ENCODE data around the gene GRM7. TPM values are rescaled to one million over a fixed set of nuclear protein-coding genes. Genes with fewer than 3 reads are reported as not detected.

GRM7 gene
- total and polyA plus RNA-seq, 4 donors, result 0.08 to 0.33 TPM; not detected in 2

GRCh38 chr3:6857510-6857909 lies 3.4 kb upstream of the GRM7 start:
- H3K9me3 ChIP-seq (ENCODE audit: control insufficient read depth in 4 of 4, low read length in 3 of 4), result no peaks in the 10 kb centered on the region
- H3K4me1 ChIP-seq (ENCODE audit: control insufficient read depth in 4 of 4, insufficient read depth in 4 of 4, low read length in 3 of 4), result peaks cover 0 to 18% (median 5%) of the 10 kb centered on the region in 4 donors
- H3K36me3 ChIP-seq (ENCODE audit: control insufficient read depth in 4 of 4, insufficient read depth in 3 of 4, low read depth in 1 of 4, low read length in 3 of 4), result no peaks in the 10 kb centered on the region
- no peak overlapping the region for H3K9ac ChIP-seq (ENCODE audit: low read depth in 1 of 2, low read length in 2 of 2)
- H3K4me3 ChIP-seq (ENCODE audit: low read depth in 1 of 3, low read length in 3 of 3), result no peak overlapping the region
- WGBS, result 53% methylated on average over 5 of the region's 5 CpGs
- H3K27ac ChIP-seq (ENCODE audit: low read depth in 1 of 2, low read length in 2 of 2), result no peak overlapping the region
- TF ChIP-seq HNF4A (conservative IDR thresholded peaks at IDR 0.05), result no peak
- no peak for TF ChIP-seq NR2F2 (IDR thresholded peaks at IDR 0.05)
- no peak for TF ChIP-seq TAF1 (conservative IDR thresholded peaks at IDR 0.05)
- no peak for TF ChIP-seq RXRA (IDR thresholded peaks at IDR 0.05)
- TF ChIP-seq ATF3 (IDR thresholded peaks at IDR 0.05), result no peak
- no peak for TF ChIP-seq RAD21 (IDR thresholded peaks at IDR 0.05)
- TF ChIP-seq YY1 (IDR thresholded peaks at IDR 0.05), result no peak
- no peak for TF ChIP-seq HNF4G (IDR thresholded peaks at IDR 0.05)
- no peak for DNase-seq (ENCODE audit: low spot score)
- H3K27me3 ChIP-seq (ENCODE audit: control insufficient read depth in 4 of 4, insufficient read depth in 4 of 4, low read length in 3 of 4), result peaks cover 0 to 5% (median 3%) of the 10 kb centered on the region in 4 donors

GRCh38 chr3:6860149-6860953 lies 564 bp upstream of the GRM7 start:
- Histone ChIP-seq H3K36me3 (ENCODE audit: control insufficient read depth in 4 of 4, insufficient read depth in 3 of 4, low read depth in 1 of 4, low read length in 3 of 4) (no peaks in the 10 kb centered on the region), H3K27ac (ENCODE audit: low read depth in 1 of 2, low read length in 2 of 2) (no peak overlapping the region), H3K9ac (ENCODE audit: low read depth in 1 of 2, low read length in 2 of 2) (no peak overlapping the region), H3K9me3 (ENCODE audit: control insufficient read depth in 4 of 4, low read length in 3 of 4) (no peaks in the 10 kb centered on the region), H3K4me3 (ENCODE audit: low read depth in 1 of 3, low read length in 3 of 3) (peak overlapping the region in 1 of 3 donors; percentile 28), H3K4me1 (ENCODE audit: control insufficient read depth in 4 of 4, insufficient read depth in 4 of 4, low read length in 3 of 4) (peaks cover 0 to 18% (median 5%) of the 10 kb centered on the region in 4 donors), H3K27me3 (ENCODE audit: control insufficient read depth in 4 of 4, insufficient read depth in 4 of 4, low read length in 3 of 4) (peaks cover 0 to 8% (median 6%) of the 10 kb centered on the region in 4 donors)
- TF ChIP-seq ZBTB33 (IDR thresholded peaks at IDR 0.05) (no peak), SP1 (IDR thresholded peaks at IDR 0.05) (no peak), NR2F2 (IDR thresholded peaks at IDR 0.05) (no peak), RAD21 (IDR thresholded peaks at IDR 0.05) (no peak), ATF3 (IDR thresholded peaks at IDR 0.05) (no peak), EGR1 (IDR thresholded peaks at IDR 0.05; ENCODE audit: low read depth in 2 of 2) (no peak), GABPA (IDR thresholded peaks at IDR 0.05 in 1 of 2, conservative IDR thresholded peaks at IDR 0.05 in 1 of 2) (no peak), MAX (IDR thresholded peaks at IDR 0.05) (no peak), REST (IDR thresholded peaks at IDR 0.05) (no peak)
- DNase-seq (ENCODE audit: low spot score), result no peak
- 4% methylated on average over 28 of the region's 28 CpGs for WGBS

All from liver (tissue), 9 donors.